HG02943 (cell line): ENCODE results near the gene CHRNA5.

Source experiments
- ATAC-seq: cut with Tn5 transposase; IDR thresholded peaks from one replicate; pipeline ENCODE4 v1.9.1; 2021; ENCODE audit warnings: mild to moderate bottlenecking, low read depth, moderate library complexity; ENCODE audit not compliant: unreplicated experiment

The CHRNA5 gene

GRCh38 chr15:78636378-78636859, 71.1 kb downstream of the CHRNA5 start:
- ATAC-seq, result no peak

DNA sequence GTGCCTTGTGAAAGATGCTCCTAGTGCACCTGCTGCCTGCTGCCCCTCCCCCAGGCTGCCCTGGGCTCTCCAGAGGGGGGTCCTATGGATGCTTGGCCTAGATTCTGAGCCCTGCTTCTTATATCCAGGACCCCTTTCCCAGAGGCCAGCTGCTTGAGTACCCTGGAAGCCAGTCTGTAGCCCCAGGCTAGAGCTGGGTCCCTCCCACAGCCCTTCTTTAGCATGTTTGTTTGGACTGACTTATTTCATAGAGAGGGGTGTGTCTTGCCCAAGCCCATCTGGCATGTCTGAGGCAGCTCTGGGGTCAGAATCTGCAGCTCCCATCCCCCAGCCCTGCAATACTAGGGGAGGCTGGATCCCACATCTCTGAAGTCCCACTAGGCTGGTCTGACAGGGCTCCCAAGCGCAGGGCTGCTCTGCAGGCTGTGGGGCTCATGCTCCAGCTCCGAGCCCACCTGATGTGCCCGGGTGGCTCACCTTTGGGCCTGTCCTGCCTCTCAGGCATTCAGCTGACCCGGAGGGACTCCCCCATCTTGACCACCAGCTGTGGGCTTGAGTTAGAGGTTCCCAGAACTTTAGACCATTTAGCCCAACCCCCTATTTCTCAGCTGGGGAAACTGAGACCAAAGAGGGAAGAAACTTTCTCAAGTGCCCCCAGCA, 72.6 kb downstream of the CHRNA5 start:
- no peak for ATAC-seq

- no peak for ATAC-seq
These were observed 73.5 kb downstream of the CHRNA5 start for GRCh38 chr15:78638658-78639314.

DNA sequence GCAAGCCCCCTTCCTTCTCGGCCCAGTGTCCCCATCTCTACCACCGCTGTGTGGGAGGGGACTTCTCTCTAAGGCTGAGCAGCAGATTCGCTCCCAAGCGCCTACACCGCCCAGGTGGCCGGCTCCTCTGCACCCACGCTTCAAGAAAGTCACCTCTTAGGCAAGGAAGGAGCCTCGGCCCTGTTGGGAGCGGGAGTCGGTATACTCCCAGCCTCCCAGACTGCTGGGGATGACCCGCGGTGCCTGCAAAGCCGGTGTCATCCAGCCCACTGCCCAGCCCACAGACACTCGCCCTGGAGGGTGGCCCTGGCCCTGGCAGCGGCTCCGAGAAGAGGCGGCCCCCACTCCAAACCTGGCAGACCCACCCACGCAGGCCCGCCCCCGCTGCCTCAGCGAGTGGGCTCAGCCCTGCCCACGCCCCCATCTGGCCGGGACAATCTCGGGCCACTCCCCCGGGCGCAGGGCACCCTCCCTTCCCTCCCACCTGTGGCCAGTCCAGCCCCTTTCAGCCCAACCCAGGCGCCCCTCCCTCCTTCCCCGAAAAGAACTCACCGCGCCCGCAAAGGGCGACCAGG, 75.3 kb downstream of the CHRNA5 start:
- no peak for ATAC-seq

GRCh38 chr15:78641102-78641748, 75.9 kb downstream of the CHRNA5 start, which contains the start of gene CHRNB4:
Gene CHRNB4, minus strand, starts transcription at chr15:78641210. Its CDS starts 77 bp downstream, at chr15:78641133.
- ATAC-seq, result no peak

- no peak for ATAC-seq
These were observed 76.5 kb downstream of the CHRNA5 start for GRCh38 chr15:78641749-78642275.

DNA sequence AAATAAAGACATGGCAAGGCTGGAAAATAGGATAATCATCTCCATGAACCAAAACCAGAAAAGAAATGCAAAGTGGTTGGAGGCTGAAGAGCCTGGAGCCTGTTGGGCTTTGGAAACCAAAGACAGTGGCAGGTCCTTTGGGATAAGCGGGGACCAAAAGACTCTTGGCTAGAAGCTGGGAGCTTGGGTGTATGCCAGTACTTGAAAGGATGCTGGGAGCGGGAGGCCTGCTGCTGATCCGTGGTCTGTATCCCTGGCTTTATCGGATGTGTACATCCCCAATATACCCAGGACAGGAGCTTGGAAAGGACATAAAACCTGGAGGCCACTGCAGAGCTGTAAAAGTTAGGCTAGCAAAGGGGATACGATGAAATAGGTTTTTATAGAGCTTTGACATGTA, 77.0 kb downstream of the CHRNA5 start:
- ATAC-seq, result no peak
